Measurements from ENCODE around the gene OMP. TPM values are rescaled to one million over a fixed set of nuclear protein-coding genes. Genes with fewer than 3 reads are reported as not detected.

Gene OMP
- total RNA-seq, 1 donor = not detected

DNA sequence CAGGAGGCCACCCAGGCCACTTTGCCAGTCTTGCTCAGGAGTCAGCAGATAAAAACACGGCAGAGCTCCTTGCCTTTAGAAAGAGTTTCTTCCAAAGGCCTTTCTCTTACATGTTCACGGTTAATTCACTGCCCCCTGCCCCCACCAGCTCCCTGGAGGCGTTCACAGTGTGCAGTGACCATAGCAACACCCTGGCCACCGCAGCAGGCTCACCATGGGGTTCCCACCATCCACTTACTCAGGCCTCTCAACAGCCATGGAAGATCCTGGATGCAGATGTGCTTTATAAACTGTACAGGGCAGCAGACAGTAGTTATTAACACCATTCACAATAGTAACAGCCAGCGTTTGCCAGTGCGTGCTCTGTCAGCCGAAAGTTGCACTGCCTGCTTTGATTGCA, 14.9 kb downstream of the OMP start:
- TF ChIP-seq CTCF (IDR thresholded peaks at IDR 0.05; ENCODE audit: insufficient read depth, low read depth, low read length) = no peak
- H3K4me3 ChIP-seq (ENCODE audit: low read depth, low read length) = no peak overlapping the region
- no peak for DNase-seq (ENCODE audit: low read depth)

DNA sequence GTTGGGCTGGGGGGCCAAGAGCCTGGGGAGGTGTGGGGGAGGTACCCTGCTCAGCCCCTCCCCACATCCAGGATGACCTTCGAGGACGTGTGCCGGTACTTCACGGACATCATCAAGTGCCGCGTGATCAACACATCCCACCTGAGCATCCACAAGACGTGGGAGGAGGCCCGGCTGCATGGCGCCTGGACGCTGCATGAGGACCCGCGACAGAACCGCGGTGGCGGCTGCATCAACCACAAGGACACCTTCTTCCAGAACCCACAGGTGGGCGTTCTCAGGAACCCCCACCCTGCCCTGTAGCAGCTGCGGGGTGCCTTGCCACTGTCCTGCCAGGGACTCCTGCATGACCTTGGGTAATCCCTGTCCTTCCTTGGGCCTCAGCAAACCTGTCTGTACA, 15.4 kb downstream of the OMP start:
- H3K4me3 ChIP-seq (ENCODE audit: low read depth, low read length) = no peak overlapping the region
- DNase-seq (ENCODE audit: low read depth) = no peak
- no peak for TF ChIP-seq CTCF (IDR thresholded peaks at IDR 0.05; ENCODE audit: insufficient read depth, low read depth, low read length)

DNA sequence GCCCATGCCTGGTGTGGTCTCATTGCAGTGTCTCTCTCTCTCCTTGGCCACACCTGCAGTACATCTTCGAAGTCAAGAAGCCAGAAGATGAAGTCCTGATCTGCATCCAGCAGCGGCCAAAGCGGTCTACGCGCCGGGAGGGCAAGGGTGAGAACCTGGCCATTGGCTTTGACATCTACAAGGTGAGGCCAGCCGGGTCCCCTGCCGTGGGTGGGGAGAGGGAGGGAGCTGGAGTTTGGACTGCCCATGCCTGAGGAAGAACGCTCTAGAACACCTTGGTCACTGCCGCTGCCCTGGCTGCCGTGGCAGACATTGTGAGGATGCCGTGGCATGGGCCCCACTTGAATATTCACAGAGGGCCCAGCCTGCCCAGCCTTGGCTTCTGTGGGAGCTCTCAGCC, 16.3 kb downstream of the OMP start:
- TF ChIP-seq CTCF (IDR thresholded peaks at IDR 0.05; ENCODE audit: insufficient read depth, low read depth, low read length) = no peak
- no peak overlapping the region for H3K4me3 ChIP-seq (ENCODE audit: low read depth, low read length)
- no peak for DNase-seq (ENCODE audit: low read depth)

- H3K4me3 ChIP-seq (ENCODE audit: low read depth, low read length) = no peak overlapping the region
- no peak for DNase-seq (ENCODE audit: low read depth)
- TF ChIP-seq CTCF (IDR thresholded peaks at IDR 0.05; ENCODE audit: insufficient read depth, low read depth, low read length) = no peak
Measured at GRCh38 chr11:77119531-77119936, 16.9 kb downstream of the OMP start.

GRCh38 chr11:77120571-77120970, 17.9 kb downstream of the OMP start:
- H3K4me3 ChIP-seq (ENCODE audit: low read depth, low read length) = no peak overlapping the region
- TF ChIP-seq CTCF (IDR thresholded peaks at IDR 0.05; ENCODE audit: insufficient read depth, low read depth, low read length) = no peak
- DNase-seq (ENCODE audit: low read depth) = no peak

- DNase-seq (ENCODE audit: low read depth) = no peak
- no peak for TF ChIP-seq CTCF (IDR thresholded peaks at IDR 0.05; ENCODE audit: insufficient read depth, low read depth, low read length)
- no peak overlapping the region for H3K4me3 ChIP-seq (ENCODE audit: low read depth, low read length)
Measured at GRCh38 chr11:77121096-77121640, 18.5 kb downstream of the OMP start.

DNA sequence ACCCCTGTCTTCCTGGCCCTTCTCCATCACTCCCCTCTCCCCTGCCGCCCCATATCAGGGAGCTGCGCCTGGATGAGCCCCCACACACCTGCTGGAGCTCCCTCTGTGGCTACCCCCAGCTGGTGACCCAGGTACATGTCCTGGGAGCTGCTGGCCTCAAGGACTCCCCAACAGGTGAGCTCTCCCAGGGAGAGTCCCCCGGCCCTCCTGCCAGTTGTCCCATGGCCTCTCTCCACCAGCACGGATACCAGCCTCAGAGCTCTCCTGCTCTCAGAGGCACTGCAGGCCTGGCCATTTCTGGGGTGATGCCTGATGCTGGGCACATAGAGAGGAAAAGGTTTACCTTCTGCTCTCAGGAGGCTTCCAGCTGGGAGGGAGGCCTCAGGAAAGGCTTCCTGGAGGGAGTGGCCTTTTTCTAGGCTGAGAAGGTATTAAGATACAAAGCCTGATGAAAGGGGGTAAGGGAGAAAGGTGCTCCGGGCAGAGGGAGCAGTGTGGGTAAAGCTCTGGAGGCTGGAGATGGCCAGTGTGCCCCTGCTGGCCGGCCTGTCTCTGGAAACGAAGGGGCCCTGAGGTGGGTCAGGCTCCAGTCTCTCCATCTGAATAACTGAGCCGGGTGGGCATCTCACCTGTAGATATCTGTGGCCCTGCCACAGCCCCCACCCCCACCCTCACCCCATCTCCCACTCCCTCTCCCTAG, 19.4 kb downstream of the OMP start:
- no peak for TF ChIP-seq CTCF (IDR thresholded peaks at IDR 0.05; ENCODE audit: insufficient read depth, low read depth, low read length)
- H3K4me3 ChIP-seq (ENCODE audit: low read depth, low read length) = no peak overlapping the region
- DNase-seq (ENCODE audit: low read depth) = no peak
